A549 treated with DMSO at 1 μM for 4 hours (cell line): ENCODE results near the gene IFITM2. TPM values are rescaled to one million over a fixed set of nuclear protein-coding genes. Genes with fewer than 3 reads are reported as not detected.

Experiments used
- total RNA-seq: library from RNA; stranded (reverse); fragments of 200-300 nt; extraction: Qiagen RNA extraction; gene quantifications from 5 replicates; pipeline ENCODE4 v1.2.3, GENCODE V29; 2022; ENCODE audit warnings: low read depth

The IFITM2 gene
- total RNA-seq: 48.8 to 60.8 TPM (median 58.8 TPM) in 5 replicates

GRCh38 chr11:307766-308708, at the start of gene IFITM2:
IFITM2 (plus strand) TSS chr11:307816; CDS start chr11:308193, 377 bp downstream.

GRCh38 chr11:278001-278951, 29.3 kb upstream of the IFITM2 start, which contains the start of gene NLRP6:
NLRP6 (plus strand) TSS chr11:278407; CDS start chr11:278570, 163 bp downstream.

GRCh38 chr11:288478-289397, 18.9 kb upstream of the IFITM2 start, which contains the start of gene PGGHG:
PGGHG (plus strand) TSS chr11:289126; CDS start chr11:289817, 691 bp downstream.

GRCh38 chr11:299081-299891, 8.3 kb upstream of the IFITM2 start, which contains the start of gene IFITM5:
IFITM5 (minus strand) TSS chr11:299526; CDS start chr11:299490, 36 bp downstream.

GRCh38 chr11:313787-314553, 6.4 kb downstream of the IFITM2 start, which contains the start of gene IFITM1:
IFITM1 (plus strand) TSS chr11:314040; CDS start chr11:314171, 131 bp downstream.

Other genes starting within 250 kb of the IFITM2 start
- not detected in 5 replicates for gene SCGB1C1, start 114.7 kb upstream of the IFITM2 start, total RNA-seq
- 44.8 to 49.3 TPM (median 46.7 TPM) in 5 replicates for gene BET1L, start 100.4 kb upstream of the IFITM2 start, total RNA-seq
- 107 to 133 TPM (median 117 TPM) in 5 replicates for gene RIC8A, start 100.1 kb upstream of the IFITM2 start, total RNA-seq
- gene SIRT3, start 71.5 kb upstream of the IFITM2 start, total RNA-seq: 15.5 to 20.5 TPM (median 18.7 TPM) in 5 replicates
- gene PSMD13, start 70.8 kb upstream of the IFITM2 start, total RNA-seq: 170 to 204 TPM (median 173 TPM) in 5 replicates
- not detected in 5 replicates for gene NLRP6, start 29.4 kb upstream of the IFITM2 start, total RNA-seq
- 6.9 to 13.3 TPM (median 12.1 TPM) in 5 replicates for gene PGGHG, start 18.7 kb upstream of the IFITM2 start, total RNA-seq
- gene IFITM5, start 8.3 kb upstream of the IFITM2 start, total RNA-seq: not detected in 5 replicates
- 0.24 to 1.0 TPM (median 0.52 TPM) in 5 replicates for gene IFITM1, start 6.2 kb downstream of the IFITM2 start, total RNA-seq
- gene IFITM3, start 13.0 kb downstream of the IFITM2 start, total RNA-seq: 22.6 to 30.1 TPM (median 28.1 TPM) in 5 replicates
- 12.3 to 21.3 TPM (median 16.7 TPM) in 5 replicates for gene B4GALNT4, start 61.7 kb downstream of the IFITM2 start, total RNA-seq
- 31.8 to 41.0 TPM (median 36.8 TPM) in 5 replicates for gene PKP3, start 86.4 kb downstream of the IFITM2 start, total RNA-seq
- gene SIGIRR, start 107.2 kb downstream of the IFITM2 start, total RNA-seq: 68.0 to 93.2 TPM (median 84.7 TPM) in 5 replicates
- 0.52 to 1.3 TPM (median 0.62 TPM) in 5 replicates for gene ANO9, start 134.2 kb downstream of the IFITM2 start, total RNA-seq
- 32.2 to 50.9 TPM (median 44.1 TPM) in 5 replicates for gene PTDSS2, start 142.5 kb downstream of the IFITM2 start, total RNA-seq
- 132 to 175 TPM (median 155 TPM) in 5 replicates for gene RNH1, start 199.4 kb downstream of the IFITM2 start, total RNA-seq
- 108 to 150 TPM (median 128 TPM) in 5 replicates for gene HRAS, start 227.8 kb downstream of the IFITM2 start, total RNA-seq
- gene LRRC56, start 229.7 kb downstream of the IFITM2 start, total RNA-seq: 0.40 to 0.70 TPM (median 0.55 TPM) in 5 replicates